ENCODE results near the gene ABCB8. TPM values are rescaled to one million over a fixed set of nuclear protein-coding genes. Genes with fewer than 3 reads are reported as not detected.

The ABCB8 gene
- polyA plus RNA-seq, 1 of the 3 experiments (the other 2 are of a cell fraction): 36.0 TPM

DNA sequence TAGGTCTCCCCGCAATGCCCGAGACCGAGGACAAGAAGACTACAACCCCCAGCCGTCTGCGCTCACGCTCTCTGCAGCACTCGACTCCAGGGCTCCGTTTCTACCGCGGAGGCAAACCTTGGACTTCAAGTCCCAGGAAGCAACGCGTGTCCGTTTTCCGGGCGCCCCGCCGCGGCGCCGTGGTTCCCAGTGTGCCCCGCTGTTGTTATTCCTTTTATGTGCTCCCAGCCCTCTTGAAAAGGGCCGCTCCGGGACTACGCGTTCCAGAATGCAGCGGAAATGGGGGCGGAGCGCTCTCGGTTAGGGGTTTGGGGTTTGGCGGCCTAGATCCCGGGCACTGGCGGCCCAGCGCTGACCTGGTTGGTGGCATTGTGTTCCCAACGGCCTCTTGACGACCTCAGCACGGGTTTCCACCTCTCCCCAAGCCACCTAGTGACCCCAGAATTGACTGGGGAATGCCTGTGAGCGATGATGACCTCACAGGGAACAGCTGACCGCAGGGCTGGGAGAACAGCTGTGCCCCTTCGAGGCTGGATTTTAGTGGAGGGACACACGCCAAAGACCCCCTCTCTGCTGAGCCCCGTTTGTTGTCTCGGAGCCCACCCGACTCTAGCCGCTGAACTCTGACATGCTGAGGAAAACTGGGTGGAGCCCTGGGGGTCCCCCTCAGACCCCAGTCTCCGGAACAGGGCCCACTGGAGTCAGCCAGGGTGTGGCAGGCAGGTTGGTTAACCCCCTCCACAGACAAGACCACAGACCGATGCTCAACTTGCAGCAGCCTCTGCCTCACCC lies 29.9 kb downstream of the ABCB8 start:
- 3% methylated on average over 41 of the region's 46 CpGs for WGBS (ENCODE audit: low lambda C conversion rate)
- Histone ChIP-seq H2AFZ (ENCODE audit: low read depth) (peak overlapping the region; percentile 76), H3K36me3 (replicated peaks in 1 of 2; ENCODE audit: control insufficient read depth in 1 of 2, insufficient read depth in 2 of 2, low read length in 1 of 2) (peaks cover 14 to 39% of the 10 kb centered on the region in 2 experiments), H3K27me3 (ENCODE audit: insufficient read depth) (no peaks in the 10 kb centered on the region), H3K4me3 (ENCODE audit: low read depth in 2 of 2, low read length in 1 of 2) (peak overlapping the region; percentile 66 to 99), H3K4me1 (ENCODE audit: control insufficient read depth in 1 of 2, insufficient read depth in 2 of 2, low read depth in 1 of 2, low read length in 1 of 2) (peaks cover 28 to 52% of the 10 kb centered on the region in 2 experiments), H3K27ac (ENCODE audit: low read depth in 2 of 2, low read length in 1 of 2) (peak overlapping the region; percentile 95 to 99), H3K79me2 (ENCODE audit: insufficient read depth) (peaks cover 55% of the 10 kb centered on the region), H3K9me3 (no peaks in the 10 kb centered on the region), H3F3A (replicated peaks; ENCODE audit: insufficient read depth) (peaks cover 3% of the 10 kb centered on the region), H3K4me2 (peak overlapping the region; percentile 85), H4K20me1 (ENCODE audit: insufficient read depth) (peaks cover 25% of the 10 kb centered on the region), H3K9ac (peak overlapping the region; percentile 84), H3K9me2 (no peaks in the 10 kb centered on the region)
- ChIA-PET CTCF (interaction anchor here (0.6 to 12.2 kb wide), 17 partner anchors 9 to 160 kb away, joined by 3 to 126 read pairs (median 4); partner anchors contain the start of genes ABCB8, ASIC3, FASTK and TMUB1), POLR2A (interaction anchor here (0.8 to 2.3 kb wide), 6 partner anchors 11 to 27 kb away, joined by 3 to 11 read pairs (median 3); partner anchors contain the start of genes AGAP3, ASIC3, FASTK and TMUB1)
- peak; percentile 99 for DNase-seq
- no peak for TF ChIP-seq EP300 (IDR thresholded peaks at IDR 0.05; ENCODE audit: borderline replicate concordance in 1 of 2, low read depth in 1 of 2, low read length in 1 of 2)
- TF ChIP-seq JUND (IDR thresholded peaks at IDR 0.05): no peak
- TF ChIP-seq, protein P1, sequence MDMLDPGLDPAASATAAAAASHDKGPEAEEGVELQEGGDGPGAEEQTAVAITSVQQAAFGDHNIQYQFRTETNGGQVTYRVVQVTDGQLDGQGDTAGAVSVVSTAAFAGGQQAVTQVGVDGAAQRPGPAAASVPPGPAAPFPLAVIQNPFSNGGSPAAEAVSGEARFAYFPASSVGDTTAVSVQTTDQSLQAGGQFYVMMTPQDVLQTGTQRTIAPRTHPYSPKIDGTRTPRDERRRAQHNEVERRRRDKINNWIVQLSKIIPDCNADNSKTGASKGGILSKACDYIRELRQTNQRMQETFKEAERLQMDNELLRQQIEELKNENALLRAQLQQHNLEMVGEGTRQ (IDR thresholded peaks at IDR 0.05; ENCODE audit: borderline replicate concordance, low read depth, low read length): no peak; the same call in 1 of the 2 replicates
- no peak; the same call in 1 of the 2 replicates for TF ChIP-seq POLR2AphosphoS5 (IDR thresholded peaks at IDR 0.05; ENCODE audit: low read depth, low read length)
- TF ChIP-seq NRF1 (IDR thresholded peaks at IDR 0.05; ENCODE audit: low read depth, low read length): peak; percentile 64; the same call in 1 of the 2 replicates
- TF ChIP-seq, protein P2, sequence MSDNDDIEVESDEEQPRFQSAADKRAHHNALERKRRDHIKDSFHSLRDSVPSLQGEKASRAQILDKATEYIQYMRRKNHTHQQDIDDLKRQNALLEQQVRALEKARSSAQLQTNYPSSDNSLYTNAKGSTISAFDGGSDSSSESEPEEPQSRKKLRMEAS (IDR thresholded peaks at IDR 0.05; ENCODE audit: low read depth): peak; percentile 75
- 0 out of 2 replicates have a peak, but pooled peaks have one; percentile 31 for TF ChIP-seq TAF1 (IDR thresholded peaks at IDR 0.05; ENCODE audit: borderline replicate concordance, low read depth, low read length)
- peak; percentile 96 for TF ChIP-seq ELF1 (IDR thresholded peaks at IDR 0.05)
- TF ChIP-seq SIN3A (IDR thresholded peaks at IDR 0.05; ENCODE audit: borderline replicate concordance, low read depth, low read length): peak; percentile 79; the same call in 1 of the 2 replicates
- TF ChIP-seq GABPA (IDR thresholded peaks at IDR 0.05; ENCODE audit: low read depth): peak; percentile 91
- TF ChIP-seq YY1 (IDR thresholded peaks at IDR 0.05; ENCODE audit: low read depth): peak; percentile 61; the same call in 1 of the 2 replicates
- TF ChIP-seq RFX5 (IDR thresholded peaks at IDR 0.05; ENCODE audit: low read length): no peak
- no peak for TF ChIP-seq RAD21 (IDR thresholded peaks at IDR 0.05; ENCODE audit: low read length)
- peak; percentile 88 for TF ChIP-seq CHD2 (IDR thresholded peaks at IDR 0.05; ENCODE audit: low read length, partially characterized antibody)
- TF ChIP-seq MXI1 (IDR thresholded peaks at IDR 0.05; ENCODE audit: low read depth, low read length): peak; percentile 63; the same call in 1 of the 2 replicates
- TF ChIP-seq TEAD4 (IDR thresholded peaks at IDR 0.05; ENCODE audit: borderline replicate concordance, insufficient read depth): no peak
- TF ChIP-seq FOXJ3 (CRISPR knock-in tag; IDR thresholded peaks at IDR 0.05): peak; percentile 41; the same call in 1 of the 2 replicates
- TF ChIP-seq GATA2 (CRISPR knock-in tag; IDR thresholded peaks at IDR 0.05): no peak
- TF ChIP-seq, protein P3, sequence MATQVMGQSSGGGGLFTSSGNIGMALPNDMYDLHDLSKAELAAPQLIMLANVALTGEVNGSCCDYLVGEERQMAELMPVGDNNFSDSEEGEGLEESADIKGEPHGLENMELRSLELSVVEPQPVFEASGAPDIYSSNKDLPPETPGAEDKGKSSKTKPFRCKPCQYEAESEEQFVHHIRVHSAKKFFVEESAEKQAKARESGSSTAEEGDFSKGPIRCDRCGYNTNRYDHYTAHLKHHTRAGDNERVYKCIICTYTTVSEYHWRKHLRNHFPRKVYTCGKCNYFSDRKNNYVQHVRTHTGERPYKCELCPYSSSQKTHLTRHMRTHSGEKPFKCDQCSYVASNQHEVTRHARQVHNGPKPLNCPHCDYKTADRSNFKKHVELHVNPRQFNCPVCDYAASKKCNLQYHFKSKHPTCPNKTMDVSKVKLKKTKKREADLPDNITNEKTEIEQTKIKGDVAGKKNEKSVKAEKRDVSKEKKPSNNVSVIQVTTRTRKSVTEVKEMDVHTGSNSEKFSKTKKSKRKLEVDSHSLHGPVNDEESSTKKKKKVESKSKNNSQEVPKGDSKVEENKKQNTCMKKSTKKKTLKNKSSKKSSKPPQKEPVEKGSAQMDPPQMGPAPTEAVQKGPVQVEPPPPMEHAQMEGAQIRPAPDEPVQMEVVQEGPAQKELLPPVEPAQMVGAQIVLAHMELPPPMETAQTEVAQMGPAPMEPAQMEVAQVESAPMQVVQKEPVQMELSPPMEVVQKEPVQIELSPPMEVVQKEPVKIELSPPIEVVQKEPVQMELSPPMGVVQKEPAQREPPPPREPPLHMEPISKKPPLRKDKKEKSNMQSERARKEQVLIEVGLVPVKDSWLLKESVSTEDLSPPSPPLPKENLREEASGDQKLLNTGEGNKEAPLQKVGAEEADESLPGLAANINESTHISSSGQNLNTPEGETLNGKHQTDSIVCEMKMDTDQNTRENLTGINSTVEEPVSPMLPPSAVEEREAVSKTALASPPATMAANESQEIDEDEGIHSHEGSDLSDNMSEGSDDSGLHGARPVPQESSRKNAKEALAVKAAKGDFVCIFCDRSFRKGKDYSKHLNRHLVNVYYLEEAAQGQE (IDR thresholded peaks at IDR 0.05; ENCODE audit: low read depth, low read length): 0 out of 2 replicates have a peak, but pooled peaks have one; percentile 32
- TF ChIP-seq, protein P4, sequence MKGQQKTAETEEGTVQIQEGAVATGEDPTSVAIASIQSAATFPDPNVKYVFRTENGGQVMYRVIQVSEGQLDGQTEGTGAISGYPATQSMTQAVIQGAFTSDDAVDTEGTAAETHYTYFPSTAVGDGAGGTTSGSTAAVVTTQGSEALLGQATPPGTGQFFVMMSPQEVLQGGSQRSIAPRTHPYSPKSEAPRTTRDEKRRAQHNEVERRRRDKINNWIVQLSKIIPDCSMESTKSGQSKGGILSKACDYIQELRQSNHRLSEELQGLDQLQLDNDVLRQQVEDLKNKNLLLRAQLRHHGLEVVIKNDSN (IDR thresholded peaks at IDR 0.05; ENCODE audit: borderline replicate concordance, low read depth): peak; percentile 62; the same call in 1 of the 2 replicates
- no peak for TF ChIP-seq RCOR1 (IDR thresholded peaks at IDR 0.05; ENCODE audit: low read length)
- no peak for TF ChIP-seq ZBTB33 (IDR thresholded peaks at IDR 0.05; ENCODE audit: borderline replicate concordance, low read depth)
- TF ChIP-seq EZH2phosphoT487 (IDR thresholded peaks at IDR 0.05; ENCODE audit: borderline replicate concordance, low read depth): no peak
- no peak for TF ChIP-seq FOXM1 (IDR thresholded peaks at IDR 0.05; ENCODE audit: low read depth)
- no peak for TF ChIP-seq FOSL2 (IDR thresholded peaks at IDR 0.05; ENCODE audit: borderline replicate concordance, low read depth)

Data from SK-N-SH (cell line).